PFSK-1 (cell line): ENCODE data around the gene ANKRD13D.
A peak's percentile ranks its signal among the peaks of the same experiment; 100 is the strongest.

Experiments used
- FOXP2 ChIP-seq: optimal IDR thresholded peaks from 2 replicates; pipeline ENCODE3; 2011; ENCODE audit warnings: borderline replicate concordance, control low read depth, inconsistent platforms; ENCODE audit not compliant: insufficient read depth; ENCODE audit errors: extremely low read length, extremely low read depth
- POLR2AphosphoS5 ChIP-seq: IDR thresholded peaks from 2 replicates; pipeline ENCODE4 v1.6.1; 2012; ENCODE audit warnings: low read depth, mild to moderate bottlenecking, control low read depth, low read length, moderate library complexity
- REST ChIP-seq, 2 experiments: IDR thresholded peaks; 2 replicates each; pipeline versions ENCODE4 v1.6.1 to v1.8.0; 2011 to 2012; ENCODE audit warnings: low read depth in 2 of 2, low read length in 2 of 2, control low read depth in 1 of 2, inconsistent platforms in 1 of 2, mild to moderate bottlenecking in 1 of 2, moderate library complexity in 1 of 2; ENCODE audit not compliant: insufficient read depth in 1 of 2
- SIN3A ChIP-seq: IDR thresholded peaks from 2 replicates; pipeline ENCODE4 v1.6.1; 2012; ENCODE audit warnings: mild to moderate bottlenecking, low read length, moderate library complexity, borderline replicate concordance; ENCODE audit not compliant: insufficient read depth
- TAF1 ChIP-seq: IDR thresholded peaks from 2 replicates; pipeline ENCODE4 v1.6.1; 2012; ENCODE audit warnings: low read length, control low read depth, borderline replicate concordance; ENCODE audit not compliant: insufficient read depth

The ANKRD13D gene

GRCh38 chr11:67274768-67275605 lies 14.1 kb upstream of the ANKRD13D start:
- TF ChIP-seq SIN3A (no peak), TAF1 (no peak), FOXP2 (no peak), REST (IDR thresholded peaks at IDR 0.05; ENCODE audit: insufficient read depth in 1 of 2, low read depth in 2 of 2, low read length in 2 of 2) (no peak), POLR2AphosphoS5 (no peak)

DNA sequence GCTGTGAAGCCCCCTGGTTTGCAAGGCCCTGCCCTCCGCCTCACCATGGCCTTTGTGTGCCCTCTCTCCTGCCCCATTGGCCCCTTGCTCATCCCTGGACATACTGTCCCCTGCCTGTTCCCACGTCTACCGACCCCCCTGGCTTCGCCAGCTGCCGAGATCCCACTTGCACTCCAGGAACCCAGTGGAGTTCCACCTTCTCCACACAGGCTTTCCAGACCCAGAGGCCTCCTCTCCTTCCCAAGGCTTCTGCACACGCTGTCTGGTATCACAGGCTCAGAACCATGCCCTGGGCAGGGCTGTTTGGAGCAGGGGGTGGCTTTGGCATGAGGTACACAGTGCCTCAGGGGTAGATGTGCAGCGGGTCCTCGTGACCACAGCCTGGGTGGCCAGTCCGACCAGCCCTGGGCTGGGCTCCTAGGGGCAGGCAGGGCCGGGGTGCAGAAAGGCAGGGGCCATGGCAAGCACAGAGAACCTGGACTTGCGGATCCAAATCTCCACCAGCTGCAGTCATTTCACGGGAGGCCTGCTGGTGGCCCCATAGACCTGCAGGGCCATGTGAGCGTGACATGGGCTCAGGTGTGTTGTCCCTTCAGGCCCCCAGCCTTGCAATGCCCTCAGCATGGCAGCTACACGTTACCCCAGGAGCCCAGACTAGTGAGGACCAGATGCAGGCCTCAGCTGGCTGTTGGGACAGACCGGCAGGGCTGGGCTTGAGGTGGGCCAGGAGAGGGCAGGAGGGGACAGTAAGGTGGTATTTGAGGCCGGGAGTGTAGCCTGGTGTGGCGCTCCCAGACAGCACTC lies 13.3 kb upstream of the ANKRD13D start:
- TF ChIP-seq POLR2AphosphoS5 = no peak

DNA sequence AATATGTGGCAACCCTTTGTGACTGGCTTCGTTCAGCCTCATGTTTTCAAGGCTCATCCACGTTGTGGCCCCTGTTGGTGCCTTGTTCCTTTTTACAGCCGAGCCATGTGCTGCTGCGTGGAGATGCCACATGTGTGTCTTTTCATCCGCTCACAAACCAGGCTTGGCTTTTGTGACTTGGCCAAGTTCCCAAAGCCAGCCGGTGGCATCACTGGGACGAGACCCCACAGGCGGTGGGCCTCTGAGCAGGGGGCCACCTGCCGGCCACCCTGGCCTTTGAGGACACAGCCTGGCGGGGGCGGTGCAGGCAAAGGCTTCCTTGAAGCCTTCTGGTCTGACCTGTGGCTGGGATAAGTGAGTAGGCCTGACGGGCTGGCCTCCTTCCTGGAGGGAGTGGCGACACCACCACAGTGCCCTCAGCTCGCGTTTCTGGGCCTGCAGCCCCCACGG lies 12.3 kb upstream of the ANKRD13D start:
- TF ChIP-seq TAF1 = no peak
- peak; percentile 39 for TF ChIP-seq FOXP2

- TF ChIP-seq POLR2AphosphoS5 (peak; percentile 15; the same call in 1 of the 2 replicates), FOXP2 (peak; percentile 62), REST (IDR thresholded peaks at IDR 0.05; ENCODE audit: insufficient read depth in 1 of 2, low read depth in 2 of 2, low read length in 2 of 2) (0 out of 4 replicates have a peak, but pooled peaks of 1 of the 2 experiments have one; percentile 42), TAF1 (no peak), SIN3A (peak; percentile 87; the same call in 1 of the 2 replicates)
Measured at GRCh38 chr11:67277231-67277961, 11.7 kb upstream of the ANKRD13D start.

GRCh38 chr11:67278135-67278938 lies 10.8 kb upstream of the ANKRD13D start:
- TF ChIP-seq SIN3A (no peak), TAF1 (no peak), POLR2AphosphoS5 (no peak), FOXP2 (no peak), REST (IDR thresholded peaks at IDR 0.05; ENCODE audit: insufficient read depth in 1 of 2, low read depth in 2 of 2, low read length in 2 of 2) (no peak)
